Activated CD8-positive, alpha-beta memory T cell treated with anti-CD3 and anti-CD28 coated beads for 36 hours (primary cell): ENCODE data around the gene STAM. TPM values are rescaled to one million over a fixed set of nuclear protein-coding genes. Genes with fewer than 3 reads are reported as not detected.
"Not testable (repeated sequence)": the region's sequence is repeated elsewhere in the genome, so short reads cannot be mapped to it uniquely, and the experiment has no call there.

Experiments
- CTCF ChIA-PET: fragments of 350-600 bp; sonication (Branson Sonifier 250); formaldehyde crosslinking; loops from one replicate; lab custom pipeline; 2021; ENCODE audit warnings: antibody characterized with exemption; lab: Charles Lee
- POLR2A ChIA-PET: fragments of 350-600 bp; sonication (Branson Sonifier 250); formaldehyde crosslinking; loops from one replicate; lab custom pipeline; 2021; ENCODE audit warnings: antibody characterized with exemption; lab: Charles Lee
- total RNA-seq, 2 experiments: library from RNA; stranded (reverse); gene quantifications; one replicate each; pipeline ENCODE4 v1.2.3, GENCODE V29; 2021

The STAM gene
- total RNA-seq = 10 to 100 TPM; 21.2 to 24.2 TPM

- POLR2A ChIA-PET = interaction anchor here (0.5 to 2.2 kb wide), 5 partner anchors 25 to 1204 kb away, joined by 3 to 14 read pairs (median 4); partner anchors contain the start of gene HACD1
These were observed at the start of gene STAM for GRCh38 chr10:17643755-17644484. Gene STAM (plus strand): TSS chr10:17644151. CDS start chr10:17644340, 189 bp downstream.

DNA sequence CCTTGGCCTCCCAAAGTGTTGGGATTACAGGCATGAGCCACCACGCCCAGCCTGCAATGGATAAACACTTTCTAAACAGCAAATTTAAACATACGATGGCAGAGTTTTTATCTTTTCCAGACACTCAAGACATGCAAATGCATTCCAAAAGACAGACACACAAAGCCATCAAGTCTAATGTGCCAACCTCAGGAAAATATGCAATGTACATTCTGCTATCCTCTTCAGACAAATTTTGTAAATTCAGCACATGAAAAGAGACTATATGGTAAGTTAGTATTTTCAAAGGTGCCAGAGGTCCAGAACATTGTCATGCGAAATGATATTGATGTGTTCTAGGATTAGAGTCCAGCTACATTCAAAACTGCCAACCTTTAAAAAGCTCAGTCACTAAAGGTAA, 46.6 kb upstream of the STAM start:
- ChIA-PET CTCF (interaction anchor here (0.5 kb wide), 1 partner anchor 112 kb away, joined by 4 read pairs; no protein-coding TSS in a partner anchor), POLR2A (no interaction called here)

More at GRCh38 chr10:17643755-17644484, at the start of gene STAM:
- CTCF ChIA-PET = interaction anchor here (0.7 to 1.1 kb wide), 4 partner anchors 26 to 204 kb away, joined by 3 to 4 read pairs (median 3); no protein-coding TSS in a partner anchor

GRCh38 chr10:17599089-17599488, 44.9 kb upstream of the STAM start:
- ChIA-PET POLR2A (no interaction called here), CTCF (no interaction called here)

DNA sequence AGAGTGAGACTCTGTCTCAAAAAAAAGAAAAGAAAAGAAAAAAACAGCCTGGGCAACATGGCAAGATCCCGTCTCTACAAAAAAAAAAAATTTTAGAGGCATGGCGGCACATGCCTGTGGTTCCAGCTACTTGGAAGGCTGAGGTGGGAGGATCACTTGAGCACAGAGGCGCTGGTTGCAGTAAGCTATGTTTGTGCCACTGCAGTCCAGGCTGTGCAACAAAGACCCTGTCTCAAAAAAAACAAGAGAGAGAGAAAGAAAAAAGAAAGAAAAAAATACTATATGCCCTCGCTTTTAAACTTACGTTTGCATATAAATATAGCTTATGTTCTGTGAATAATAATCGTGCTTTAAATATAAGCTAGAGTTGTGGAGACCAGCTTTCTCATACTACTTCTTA, 38.0 kb upstream of the STAM start:
- CTCF ChIA-PET = no interaction called here
- POLR2A ChIA-PET = no interaction called here

DNA sequence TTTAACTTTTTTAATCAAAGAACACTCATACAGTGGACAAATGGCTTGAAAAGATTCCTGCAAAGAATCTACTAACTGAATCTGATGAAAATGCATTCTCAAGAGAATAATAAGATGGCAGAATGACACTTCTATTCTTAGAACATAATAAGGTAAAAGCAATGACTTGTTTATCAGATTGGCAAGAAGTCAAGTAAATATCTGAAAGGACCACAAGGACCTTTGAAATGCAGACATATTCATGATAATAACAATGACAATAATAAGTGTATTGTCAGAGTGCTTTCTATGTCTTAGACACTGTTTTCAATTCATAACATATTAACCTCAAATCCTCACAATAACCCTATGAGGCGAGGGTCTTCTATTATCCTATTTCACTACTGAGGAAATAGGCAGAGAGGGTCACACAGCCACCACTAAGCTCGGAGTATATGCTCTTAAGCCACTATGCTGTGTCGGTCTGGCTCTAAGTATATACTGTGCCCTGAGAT, 37.4 kb upstream of the STAM start:
- CTCF ChIA-PET = interaction anchor here (1.0 kb wide), 1 partner anchor 136 kb away, joined by 3 read pairs; no protein-coding TSS in a partner anchor

GRCh38 chr10:17607060-17607459, 36.9 kb upstream of the STAM start:
- POLR2A ChIA-PET = no interaction called here
- CTCF ChIA-PET = interaction anchor here (1.0 kb wide), 1 partner anchor 135 kb away, joined by 3 read pairs; no protein-coding TSS in a partner anchor

More for the DNA sequence above, 37.4 kb upstream of the STAM start:
- POLR2A ChIA-PET = no interaction called here

GRCh38 chr10:17607603-17608332, 36.2 kb upstream of the STAM start:
- ChIA-PET POLR2A (no interaction called here), CTCF (interaction anchor here (1.0 to 1.1 kb wide), 2 partner anchors 40 to 497 kb away, joined by 3 read pairs; no protein-coding TSS in a partner anchor)

GRCh38 chr10:17609523-17610079, 34.4 kb upstream of the STAM start:
- CTCF ChIA-PET = interaction anchor here (0.6 to 1.0 kb wide), 2 partner anchors 11 to 89 kb away, joined by 5 to 8 read pairs; no protein-coding TSS in a partner anchor
- POLR2A ChIA-PET = no interaction called here

- CTCF ChIA-PET = interaction anchor here (0.6 kb wide), 1 partner anchor 829 kb away, joined by 3 read pairs; no protein-coding TSS in a partner anchor
- POLR2A ChIA-PET = interaction anchor here (0.6 to 2.4 kb wide), 2 partner anchors 27 to 40 kb away, joined by 3 to 14 read pairs; partner anchors contain the start of gene STAM
These were observed 27.4 kb upstream of the STAM start for GRCh38 chr10:17616403-17617030.

DNA sequence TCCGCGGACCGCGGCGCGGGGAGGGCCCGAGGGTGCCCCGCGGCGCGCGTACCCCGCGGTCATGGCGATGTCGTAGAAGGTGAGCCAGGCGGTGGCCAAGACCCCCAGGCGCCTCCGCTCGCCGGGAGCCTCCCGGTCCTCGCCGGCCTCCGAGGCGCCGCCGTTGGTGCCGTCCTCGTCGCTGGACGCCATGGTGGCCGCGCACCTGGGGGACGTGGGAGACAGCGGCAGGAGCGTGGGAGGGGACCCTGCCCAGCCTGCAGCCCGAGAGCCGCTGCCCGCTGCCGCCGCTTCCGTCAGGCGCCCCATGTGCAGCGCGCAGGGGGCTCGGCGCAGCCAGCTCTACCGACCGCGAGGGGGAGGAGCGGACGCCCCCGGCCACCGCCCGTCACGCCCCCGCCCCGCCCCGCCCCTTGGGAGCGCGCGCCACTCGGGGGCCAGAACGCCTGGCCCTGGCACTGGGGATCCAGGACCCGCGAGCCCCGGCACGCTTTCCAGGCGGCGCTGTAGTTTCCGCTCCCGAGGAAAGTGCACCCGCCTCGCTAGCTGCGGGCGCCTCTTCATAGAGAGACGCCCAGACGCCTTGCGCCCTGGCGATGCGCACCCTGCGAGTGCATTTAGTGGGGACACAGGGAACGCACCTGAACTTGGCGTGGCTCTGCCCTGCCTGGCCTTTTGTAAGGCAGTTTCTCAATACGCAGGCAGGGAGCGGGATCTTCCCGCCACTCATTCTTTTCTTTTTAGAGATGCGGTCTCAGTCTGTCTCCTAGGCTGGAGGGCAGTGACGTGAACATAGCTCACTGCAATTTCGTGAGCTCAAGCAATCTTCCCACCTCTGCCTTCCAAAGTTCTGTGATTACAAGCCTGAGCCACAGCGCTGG, 26.7 kb upstream of the STAM start, which contains the start of gene HACD1:
Gene HACD1 (minus strand): TSS at position 344 of the 881 bp plus-strand sequence. CDS start 35 bp downstream, at position 309.
- POLR2A ChIA-PET = interaction anchor here (0.6 to 2.4 kb wide), 2 partner anchors 27 to 40 kb away, joined by 3 to 14 read pairs; partner anchors contain the start of gene STAM
- CTCF ChIA-PET = interaction anchor here (0.8 to 1.0 kb wide), 3 partner anchors 9 to 129 kb away, joined by 3 to 5 read pairs (median 3); no protein-coding TSS in a partner anchor

- ChIA-PET POLR2A (no interaction called here), CTCF (no interaction called here)
These were observed 21.9 kb upstream of the STAM start for GRCh38 chr10:17622061-17622460.

DNA sequence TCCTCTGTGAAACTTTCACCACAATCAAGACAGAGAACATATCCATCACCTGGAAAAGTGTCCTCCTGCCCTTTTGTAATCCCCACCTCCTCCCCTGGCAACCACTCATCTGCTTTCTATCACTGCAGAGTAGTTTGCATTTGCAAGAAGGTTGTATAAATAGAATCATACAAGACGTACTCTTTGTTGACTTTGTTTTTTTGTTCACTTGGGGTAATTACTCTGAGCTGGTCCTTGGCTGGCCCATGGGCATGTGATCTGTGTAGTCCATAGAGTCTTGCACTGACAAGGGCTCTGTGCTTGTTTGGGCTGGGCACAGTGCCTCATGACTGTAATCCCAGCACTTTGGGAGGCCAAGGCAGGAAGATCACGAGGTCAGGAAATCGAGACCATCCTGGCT, 19.0 kb upstream of the STAM start:
- CTCF ChIA-PET = interaction anchor here (0.7 kb wide), 1 partner anchor 126 kb away, joined by 3 read pairs; no protein-coding TSS in a partner anchor
- POLR2A ChIA-PET = no interaction called here

DNA sequence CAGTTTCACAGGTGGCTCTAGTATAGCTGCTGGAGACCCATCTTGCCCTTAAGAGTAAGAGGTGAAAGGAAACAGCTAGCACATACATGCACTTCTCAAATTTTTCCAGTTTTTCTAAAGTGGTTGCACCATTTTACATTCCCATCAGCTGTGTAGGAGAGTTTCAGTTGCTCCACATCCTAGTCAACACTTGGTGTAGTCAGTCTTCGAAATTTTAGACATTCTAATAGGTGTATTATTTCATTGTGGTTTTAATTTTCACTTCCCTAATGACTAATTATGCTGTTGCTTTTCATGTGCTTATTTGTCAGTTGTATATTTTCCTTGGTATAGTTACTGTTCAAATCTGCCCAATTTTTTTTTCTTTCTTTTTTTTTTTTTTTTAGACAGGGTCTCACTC, 17.3 kb upstream of the STAM start:
- CTCF ChIA-PET = interaction anchor here (1.2 kb wide), 1 partner anchor 9 kb away, joined by 5 read pairs; no protein-coding TSS in a partner anchor
- POLR2A ChIA-PET = interaction anchor here (0.7 kb wide), 1 partner anchor 807 kb away, joined by 3 read pairs; no protein-coding TSS in a partner anchor

GRCh38 chr10:17632590-17632989, 11.4 kb upstream of the STAM start:
- CTCF ChIA-PET, POLR2A ChIA-PET: not testable (repeated sequence)

DNA sequence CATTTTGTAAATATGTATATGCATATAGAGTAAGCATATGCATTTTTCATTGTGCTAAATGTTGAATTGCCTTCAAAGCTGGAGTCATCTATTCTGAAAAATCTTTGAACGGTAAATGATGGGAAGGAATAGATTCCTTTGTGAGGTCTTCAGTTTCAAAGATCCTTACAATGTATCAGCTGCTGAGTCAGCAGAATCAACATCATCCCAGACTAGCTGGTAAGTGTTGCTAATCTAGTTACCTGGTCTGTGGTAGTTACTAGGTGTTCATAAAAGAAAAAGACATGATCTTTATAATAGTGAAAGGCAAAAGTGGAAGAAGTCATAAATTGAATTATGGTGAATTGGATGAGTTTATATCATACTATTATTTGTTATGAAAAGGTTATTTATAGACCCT, 10.6 kb upstream of the STAM start:
- ChIA-PET POLR2A (no interaction called here), CTCF (interaction anchor here (1.4 kb wide), 1 partner anchor 105 kb away, joined by 3 read pairs; no protein-coding TSS in a partner anchor)

GRCh38 chr10:17637869-17638268, 6.1 kb upstream of the STAM start:
- ChIA-PET CTCF (no interaction called here), POLR2A (no interaction called here)

DNA sequence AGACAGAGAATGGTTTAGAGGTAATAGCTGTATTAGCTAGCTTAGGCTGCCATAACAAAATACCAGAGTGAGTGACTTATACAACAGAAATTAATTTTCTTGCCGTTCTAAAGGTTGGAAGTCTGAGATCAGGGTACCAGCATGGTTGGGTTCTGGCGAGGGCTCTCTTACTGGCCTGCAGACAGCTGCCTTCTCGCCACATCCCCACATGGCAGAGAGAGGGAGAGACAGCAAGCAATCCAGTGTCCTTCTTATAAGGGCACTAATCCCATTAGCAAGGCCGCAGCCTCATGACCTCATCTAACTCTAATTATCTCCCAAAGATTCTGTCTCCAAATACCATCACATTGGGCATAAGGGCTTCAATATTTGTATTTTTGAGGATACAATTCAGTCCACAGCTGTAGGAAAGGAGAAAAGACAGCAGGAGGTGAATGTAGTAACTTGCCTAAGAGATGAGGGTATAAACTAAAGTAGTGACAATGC, 3.6 kb upstream of the STAM start:
- ChIA-PET CTCF (no interaction called here), POLR2A (no interaction called here)
